HG02798 (cell line): ENCODE results near the gene TECTB.

Source experiments
- ATAC-seq: cut with Tn5 transposase; IDR thresholded peaks from one replicate; pipeline ENCODE4 v1.9.1; 2021; ENCODE audit warnings: mild to moderate bottlenecking; ENCODE audit not compliant: unreplicated experiment, poor library complexity

TECTB gene

DNA sequence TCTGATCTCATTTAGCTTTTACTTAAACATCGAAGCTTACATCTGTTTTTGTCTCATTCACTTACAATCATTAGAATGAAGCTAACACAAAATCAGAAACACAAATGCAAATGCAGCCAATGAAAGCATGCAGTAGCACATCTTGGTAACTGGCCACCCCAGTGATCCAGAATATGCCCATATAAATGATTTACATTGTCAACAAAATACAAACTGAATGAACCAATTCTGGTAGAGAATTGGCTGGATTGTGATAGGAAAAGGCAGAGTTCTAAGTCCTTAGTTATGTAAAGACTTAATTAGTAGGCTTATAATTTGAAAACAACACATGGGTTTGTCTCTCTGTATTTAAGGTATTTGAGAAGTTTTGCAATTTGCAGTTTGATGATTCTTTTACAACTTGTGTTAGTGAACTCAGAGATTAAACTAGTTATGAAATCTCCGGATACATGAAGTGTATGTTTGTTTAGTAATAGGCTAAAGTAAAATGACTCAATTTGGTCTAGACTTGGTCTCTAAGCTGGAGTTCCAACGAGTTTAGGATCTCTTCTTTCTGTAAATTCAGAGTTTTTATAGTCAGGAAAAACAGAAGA is 21.2 kb downstream of the TECTB start:
- ATAC-seq, result no peak

- ATAC-seq, result peak; percentile 73
Observed at GRCh38 chr10:112307358-112308124, 24.3 kb downstream of the TECTB start.

DNA sequence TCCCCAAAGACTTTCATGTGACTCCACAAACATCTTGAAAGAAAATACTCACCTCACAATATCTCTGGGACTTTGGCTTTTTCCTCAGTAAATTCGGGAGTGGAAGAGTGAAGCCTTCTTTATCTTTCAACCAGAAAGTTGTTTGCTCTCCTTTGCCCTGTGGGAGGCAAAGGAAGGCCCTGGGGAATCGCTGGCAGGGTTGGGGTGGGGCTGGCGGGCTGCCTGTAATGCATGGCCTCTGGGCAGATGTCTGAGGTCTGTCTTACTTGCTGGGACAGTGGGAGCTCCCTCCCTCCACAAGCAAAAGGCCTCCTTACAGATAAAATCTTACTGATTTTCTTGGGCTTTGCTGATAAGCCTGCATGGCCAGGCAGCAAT is 24.9 kb downstream of the TECTB start:
- no peak for ATAC-seq

DNA sequence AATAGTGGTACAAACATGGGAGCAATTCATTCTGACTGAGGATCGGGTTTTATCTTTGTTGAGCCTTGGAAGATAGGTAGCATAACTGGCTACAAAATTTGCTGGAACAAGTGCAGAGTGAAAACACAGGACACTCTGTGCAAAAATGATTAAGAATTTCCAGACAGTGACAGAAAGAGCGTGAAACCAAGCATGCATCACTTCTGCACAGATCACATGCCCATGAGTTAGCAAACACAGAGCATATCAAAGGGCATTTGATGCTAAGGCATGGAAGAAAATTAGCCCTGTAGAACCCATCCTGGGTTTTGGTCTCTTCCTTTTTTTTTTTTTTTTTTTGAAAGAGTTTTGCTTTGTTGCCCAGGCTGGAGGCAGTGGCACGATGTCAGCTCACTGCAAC is 28.3 kb downstream of the TECTB start:
- ATAC-seq, result no peak

- no peak for ATAC-seq
Observed at GRCh38 chr10:112313234-112313633, 30.0 kb downstream of the TECTB start.

DNA sequence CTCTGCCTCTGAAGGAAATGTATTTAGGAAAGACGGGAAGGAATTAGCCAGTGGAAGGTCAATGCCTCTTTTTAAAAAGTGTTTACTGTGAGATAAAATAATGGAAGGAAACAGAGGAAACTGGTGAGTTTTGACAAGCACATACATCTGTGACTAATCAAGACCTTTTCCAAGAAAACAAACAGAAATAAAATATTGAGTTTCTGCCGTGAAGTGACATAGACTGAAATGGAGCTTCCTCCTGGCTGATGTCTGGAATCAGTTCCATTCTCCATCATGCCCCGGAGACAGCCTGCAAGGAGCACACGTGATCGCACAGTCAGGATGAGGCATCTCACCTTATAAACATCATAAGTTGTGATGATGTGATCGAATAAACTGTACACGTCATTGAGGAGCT is 30.7 kb downstream of the TECTB start:
- ATAC-seq, result no peak

DNA sequence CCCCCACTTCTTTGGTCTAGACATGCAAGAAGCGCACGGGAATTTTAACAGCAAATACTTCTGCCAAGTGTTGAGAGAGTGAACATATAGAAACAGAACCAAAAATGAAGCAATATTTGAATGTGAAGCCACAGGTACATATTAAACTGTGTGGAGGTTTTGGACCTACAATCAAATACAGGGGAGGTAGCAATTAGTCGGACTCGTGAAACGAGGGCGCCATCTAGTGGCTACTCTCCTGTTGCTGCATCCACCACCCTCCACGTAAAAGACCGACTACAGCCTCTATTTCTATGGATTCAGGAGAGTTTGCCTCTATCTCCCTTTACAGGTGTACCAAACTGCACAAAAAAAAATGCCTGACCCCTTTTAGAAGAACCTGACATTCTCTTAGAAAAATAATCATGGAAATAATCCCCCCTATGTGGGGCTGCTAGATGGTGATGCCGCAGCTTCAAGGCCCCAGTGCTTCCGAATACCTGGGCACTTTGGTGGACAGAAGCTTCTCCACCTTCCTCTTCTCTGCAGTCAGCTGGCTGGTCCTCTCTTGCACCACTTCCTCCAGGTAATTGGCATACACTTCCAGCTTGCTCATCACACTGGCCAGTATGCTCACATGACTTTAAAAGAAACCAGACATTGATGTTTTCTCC is 31.7 kb downstream of the TECTB start:
- ATAC-seq, result peak; percentile 84

DNA sequence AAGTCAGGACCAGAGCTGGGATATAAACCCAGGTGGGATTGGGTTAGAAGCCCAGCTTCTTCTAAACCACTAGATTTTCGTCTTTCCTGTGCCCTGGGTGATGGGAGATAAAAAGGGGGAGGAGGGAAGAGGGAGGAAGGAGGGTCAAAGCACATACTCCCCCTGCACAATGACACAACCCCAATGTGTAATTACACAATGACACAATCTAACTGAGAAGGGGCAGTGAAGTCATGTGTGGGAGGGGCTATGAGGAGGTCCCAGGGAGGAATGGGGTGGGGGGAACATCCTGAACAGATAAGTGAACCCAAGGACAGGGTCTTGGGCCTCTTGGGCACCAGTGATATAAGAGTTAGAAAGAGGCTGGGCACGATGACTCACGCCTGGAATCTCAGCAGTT is 44.5 kb downstream of the TECTB start:
- ATAC-seq, result no peak

DNA sequence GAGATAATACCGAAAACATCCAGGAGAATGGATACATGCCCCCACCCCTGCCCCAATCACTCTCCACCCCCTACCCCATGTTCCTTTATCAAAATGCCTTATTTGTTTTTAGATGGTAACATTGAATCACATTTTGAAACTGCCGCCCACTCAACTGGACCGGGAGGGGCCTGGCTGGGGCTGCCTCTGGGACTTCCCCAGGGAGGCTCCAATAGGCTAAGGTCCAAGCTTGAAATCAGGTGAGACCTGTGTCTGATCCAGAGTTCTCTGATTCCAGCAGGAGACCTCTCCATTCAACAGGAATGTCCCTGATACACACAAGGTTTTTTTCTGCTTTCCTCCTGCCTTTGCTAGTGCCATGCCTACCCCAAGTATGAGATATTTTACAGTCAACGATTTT is 47.0 kb downstream of the TECTB start:
- ATAC-seq, result no peak

- ATAC-seq, result no peak
Observed at GRCh38 chr10:112330607-112331160, 47.5 kb downstream of the TECTB start.

GRCh38 chr10:112332022-112332421 is 48.8 kb downstream of the TECTB start:
- ATAC-seq, result no peak

- ATAC-seq, result no peak
Observed at GRCh38 chr10:112332509-112333228, 49.5 kb downstream of the TECTB start.

GRCh38 chr10:112333452-112333851 is 50.3 kb downstream of the TECTB start:
- no peak for ATAC-seq

- no peak for ATAC-seq
Observed at GRCh38 chr10:112335111-112335867, 52.1 kb downstream of the TECTB start.

- no peak for ATAC-seq
Observed at GRCh38 chr10:112335868-112336265, 52.7 kb downstream of the TECTB start.

- no peak for ATAC-seq
Observed at GRCh38 chr10:112336556-112337201, 53.5 kb downstream of the TECTB start.

DNA sequence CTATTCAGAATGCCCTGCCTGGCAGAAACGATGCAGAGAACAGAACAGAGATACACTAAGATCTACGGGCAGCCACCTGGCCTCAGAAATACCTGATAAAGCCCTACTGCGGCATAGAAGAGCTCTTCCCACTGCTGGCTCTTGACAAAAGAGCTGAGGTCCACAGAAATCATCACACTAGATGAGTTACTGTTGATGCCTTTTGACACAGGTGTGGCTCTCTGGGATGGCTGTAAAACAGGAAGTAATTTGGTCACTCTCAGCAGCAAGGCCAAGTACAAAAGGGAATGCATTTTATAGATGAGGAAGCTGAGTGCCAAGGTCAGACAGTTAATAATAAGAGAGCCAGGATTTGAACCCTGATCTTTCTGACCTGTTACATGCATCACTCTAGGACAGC is 55.8 kb downstream of the TECTB start:
- no peak for ATAC-seq

DNA sequence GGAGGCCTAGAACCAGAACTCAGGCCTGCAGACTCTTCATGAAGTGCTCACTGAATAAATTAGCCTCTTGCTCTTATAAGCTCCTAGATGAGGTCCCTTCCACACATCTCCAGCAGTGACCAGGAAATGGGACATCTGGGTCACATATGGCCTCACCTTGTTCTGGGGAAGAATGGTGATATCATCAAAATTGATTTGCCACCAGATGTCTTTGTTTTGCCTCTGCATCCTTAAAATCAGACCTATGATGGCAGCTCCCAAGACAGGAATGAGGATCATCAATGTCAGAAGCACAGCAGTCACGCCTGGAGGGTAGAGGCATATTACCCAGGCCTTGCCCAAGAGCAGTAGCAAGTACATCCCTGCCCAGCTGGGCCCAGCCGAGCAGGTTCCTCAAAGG is 57.4 kb downstream of the TECTB start:
- no peak for ATAC-seq

- no peak for ATAC-seq
Observed at GRCh38 chr10:112343056-112343806, 60.0 kb downstream of the TECTB start.
